ENCODE data around the gene ABHD16A.
A peak's percentile ranks its signal among the peaks of the same experiment; 100 is the strongest.

The ABHD16A gene

GRCh38 chr6:31662124-31662723 is 40.9 kb downstream of the ABHD16A start:
- no peak for DNase-seq (ENCODE audit: low spot score)

GRCh38 chr6:31661262-31662123 is 41.6 kb downstream of the ABHD16A start:
- DNase-seq (ENCODE audit: low spot score), result no peak

GRCh38 chr6:31660381-31661261 is 42.5 kb downstream of the ABHD16A start, which contains the start of gene C6orf47:
TSS of gene C6orf47 (minus strand) at chr6:31660778. CDS start at chr6:31659947, 831 bp downstream.
- DNase-seq (ENCODE audit: low spot score), result peak; percentile 89

- DNase-seq (ENCODE audit: low spot score), result no peak
Observed at GRCh38 chr6:31659649-31660380, 43.3 kb downstream of the ABHD16A start.

- no peak for DNase-seq (ENCODE audit: low spot score)
Observed at GRCh38 chr6:31658983-31659648, 44.0 kb downstream of the ABHD16A start.

GRCh38 chr6:31658158-31658688 is 44.9 kb downstream of the ABHD16A start:
- DNase-seq (ENCODE audit: low spot score), result no peak

- DNase-seq (ENCODE audit: low spot score), result no peak
Observed at GRCh38 chr6:31657406-31658157, 45.5 kb downstream of the ABHD16A start.

- no peak for DNase-seq (ENCODE audit: low spot score)
Observed at GRCh38 chr6:31655349-31656237, 47.5 kb downstream of the ABHD16A start, which contains the start of gene APOM. TSS of gene APOM (plus strand) at chr6:31655894. CDS start at chr6:31655967, 73 bp downstream.

GRCh38 chr6:31654574-31655348 is 48.4 kb downstream of the ABHD16A start:
- no peak for DNase-seq (ENCODE audit: low spot score)

GRCh38 chr6:31652925-31653724 is 50.0 kb downstream of the ABHD16A start:
- DNase-seq (ENCODE audit: low spot score), result no peak

- DNase-seq (ENCODE audit: low spot score), result no peak
Observed at GRCh38 chr6:31651602-31652191, 51.4 kb downstream of the ABHD16A start.

- no peak for DNase-seq (ENCODE audit: low spot score)
Observed at GRCh38 chr6:31645325-31645724, 57.8 kb downstream of the ABHD16A start.

- no peak for DNase-seq (ENCODE audit: low spot score)
Observed at GRCh38 chr6:31643818-31644454, 59.2 kb downstream of the ABHD16A start.

GRCh38 chr6:31642798-31643570 is 60.1 kb downstream of the ABHD16A start:
- DNase-seq (ENCODE audit: low spot score), result no peak

GRCh38 chr6:31641370-31641769 is 61.8 kb downstream of the ABHD16A start:
- no peak for DNase-seq (ENCODE audit: low spot score)

- DNase-seq (ENCODE audit: low spot score), result no peak
Observed at GRCh38 chr6:31640612-31641011, 62.5 kb downstream of the ABHD16A start.
